ENCODE data around the gene AGBL5.

The AGBL5 gene, protein sequence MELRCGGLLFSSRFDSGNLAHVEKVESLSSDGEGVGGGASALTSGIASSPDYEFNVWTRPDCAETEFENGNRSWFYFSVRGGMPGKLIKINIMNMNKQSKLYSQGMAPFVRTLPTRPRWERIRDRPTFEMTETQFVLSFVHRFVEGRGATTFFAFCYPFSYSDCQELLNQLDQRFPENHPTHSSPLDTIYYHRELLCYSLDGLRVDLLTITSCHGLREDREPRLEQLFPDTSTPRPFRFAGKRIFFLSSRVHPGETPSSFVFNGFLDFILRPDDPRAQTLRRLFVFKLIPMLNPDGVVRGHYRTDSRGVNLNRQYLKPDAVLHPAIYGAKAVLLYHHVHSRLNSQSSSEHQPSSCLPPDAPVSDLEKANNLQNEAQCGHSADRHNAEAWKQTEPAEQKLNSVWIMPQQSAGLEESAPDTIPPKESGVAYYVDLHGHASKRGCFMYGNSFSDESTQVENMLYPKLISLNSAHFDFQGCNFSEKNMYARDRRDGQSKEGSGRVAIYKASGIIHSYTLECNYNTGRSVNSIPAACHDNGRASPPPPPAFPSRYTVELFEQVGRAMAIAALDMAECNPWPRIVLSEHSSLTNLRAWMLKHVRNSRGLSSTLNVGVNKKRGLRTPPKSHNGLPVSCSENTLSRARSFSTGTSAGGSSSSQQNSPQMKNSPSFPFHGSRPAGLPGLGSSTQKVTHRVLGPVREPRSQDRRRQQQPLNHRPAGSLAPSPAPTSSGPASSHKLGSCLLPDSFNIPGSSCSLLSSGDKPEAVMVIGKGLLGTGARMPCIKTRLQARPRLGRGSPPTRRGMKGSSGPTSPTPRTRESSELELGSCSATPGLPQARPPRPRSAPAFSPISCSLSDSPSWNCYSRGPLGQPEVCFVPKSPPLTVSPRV

DNA sequence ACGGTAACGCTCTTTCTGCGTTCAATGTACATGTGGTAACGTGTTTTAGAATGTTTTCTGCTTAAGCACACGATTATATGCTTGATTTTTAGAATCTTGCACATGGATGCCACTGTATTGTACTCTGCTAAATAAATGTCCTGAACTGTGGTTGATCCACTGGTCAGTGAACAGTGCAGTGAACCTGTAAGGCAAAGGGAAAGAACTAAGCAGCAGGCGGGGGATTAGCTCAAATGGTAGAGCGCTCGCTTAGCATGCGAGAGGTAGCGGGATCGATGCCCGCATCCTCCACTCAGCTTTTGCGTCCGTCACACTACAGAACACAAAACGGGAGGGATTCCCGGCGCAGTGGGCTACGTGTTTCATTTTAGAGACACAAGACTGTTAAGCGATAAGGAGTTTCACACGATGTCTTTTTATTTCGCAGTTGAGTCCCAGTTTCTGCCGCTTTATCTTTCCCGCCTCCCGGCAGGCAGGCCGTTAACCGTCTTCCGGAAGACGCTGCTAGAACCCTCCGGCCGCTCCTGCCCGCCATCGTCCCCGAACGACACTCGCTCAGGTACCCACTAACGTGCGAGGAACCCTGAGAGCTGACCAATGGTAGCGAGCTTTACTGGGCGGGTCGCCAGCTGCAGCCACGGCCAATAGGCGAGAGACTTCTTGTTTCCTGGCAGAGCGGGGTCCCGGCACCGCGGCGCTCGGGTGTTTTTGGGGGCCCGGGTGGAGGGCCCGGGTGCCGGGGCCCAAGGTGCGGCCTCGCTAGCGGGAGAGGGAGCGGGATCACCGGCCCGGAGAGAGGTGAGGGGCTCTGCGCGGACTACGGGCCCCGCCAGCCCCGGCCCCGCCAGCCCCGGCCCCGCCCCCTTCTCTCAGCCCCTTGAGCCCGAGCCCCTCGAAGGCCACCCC is at the start of gene AGBL5:
Gene AGBL5, plus strand, starts transcription at position 673 of the 906 bp plus-strand sequence. CDS start 1,291 bp downstream, outside the sequence.
- DNase-seq (ENCODE audit: low spot score), result peak; percentile 98

DNA sequence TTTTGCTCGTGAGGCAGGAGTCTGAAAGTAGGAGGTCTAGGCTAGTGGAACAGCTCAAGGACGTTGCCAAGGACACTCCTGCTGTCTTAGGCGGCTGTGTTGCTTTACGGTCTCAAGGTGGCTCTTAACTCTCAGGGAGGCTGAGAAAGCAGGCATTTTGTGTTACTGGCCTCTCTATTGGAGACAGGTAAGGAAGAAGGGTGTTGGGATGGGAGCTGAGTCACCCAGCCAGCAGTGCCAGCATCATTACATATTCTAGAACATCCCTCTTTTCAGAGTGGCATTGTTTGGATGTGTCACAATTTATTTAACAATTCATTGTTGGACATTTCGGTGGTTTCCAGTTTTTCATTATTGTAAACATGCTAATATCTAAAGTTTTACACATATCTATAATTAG is 49.5 kb upstream of the AGBL5 start:
- DNase-seq (ENCODE audit: low spot score), result no peak

DNA sequence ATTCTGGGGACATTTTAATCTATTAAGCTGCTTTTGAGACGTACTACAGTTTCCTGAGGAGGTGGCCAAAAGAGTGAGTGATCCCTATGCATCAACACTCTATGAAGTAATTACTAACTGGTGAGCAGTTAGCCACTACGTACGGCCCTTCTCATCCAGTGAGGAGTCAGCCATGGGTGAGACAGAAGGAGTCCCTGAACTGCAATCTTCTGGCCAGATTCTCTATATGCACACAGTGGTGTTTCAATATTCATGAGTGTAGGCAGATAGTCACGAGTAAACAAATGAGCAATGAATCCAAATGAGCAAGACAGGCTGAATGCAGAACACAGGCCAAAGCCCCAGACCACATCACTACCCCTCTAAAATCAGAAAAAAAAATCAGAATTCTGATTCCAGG is 48.5 kb upstream of the AGBL5 start:
- DNase-seq (ENCODE audit: low spot score), result no peak

DNA sequence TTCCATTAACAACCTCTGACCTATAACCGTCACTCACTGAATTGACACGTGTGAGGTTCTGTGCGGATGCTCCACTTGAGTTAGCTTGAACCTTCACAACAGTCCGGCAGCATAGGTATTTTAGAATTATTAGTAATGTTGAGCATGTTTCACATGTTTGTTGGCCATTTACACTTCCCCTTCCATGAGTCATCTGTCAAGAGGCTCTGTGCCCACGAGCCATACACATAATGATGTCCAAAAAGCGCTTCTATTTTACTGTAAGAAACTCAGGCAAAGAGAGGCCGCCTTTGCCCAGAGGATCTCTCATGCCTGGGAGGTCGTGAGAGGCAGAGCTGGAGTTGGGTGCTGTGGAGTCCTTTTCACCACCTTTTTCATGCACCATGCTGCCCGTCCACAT is 47.6 kb upstream of the AGBL5 start:
- DNase-seq (ENCODE audit: low spot score), result no peak

DNA sequence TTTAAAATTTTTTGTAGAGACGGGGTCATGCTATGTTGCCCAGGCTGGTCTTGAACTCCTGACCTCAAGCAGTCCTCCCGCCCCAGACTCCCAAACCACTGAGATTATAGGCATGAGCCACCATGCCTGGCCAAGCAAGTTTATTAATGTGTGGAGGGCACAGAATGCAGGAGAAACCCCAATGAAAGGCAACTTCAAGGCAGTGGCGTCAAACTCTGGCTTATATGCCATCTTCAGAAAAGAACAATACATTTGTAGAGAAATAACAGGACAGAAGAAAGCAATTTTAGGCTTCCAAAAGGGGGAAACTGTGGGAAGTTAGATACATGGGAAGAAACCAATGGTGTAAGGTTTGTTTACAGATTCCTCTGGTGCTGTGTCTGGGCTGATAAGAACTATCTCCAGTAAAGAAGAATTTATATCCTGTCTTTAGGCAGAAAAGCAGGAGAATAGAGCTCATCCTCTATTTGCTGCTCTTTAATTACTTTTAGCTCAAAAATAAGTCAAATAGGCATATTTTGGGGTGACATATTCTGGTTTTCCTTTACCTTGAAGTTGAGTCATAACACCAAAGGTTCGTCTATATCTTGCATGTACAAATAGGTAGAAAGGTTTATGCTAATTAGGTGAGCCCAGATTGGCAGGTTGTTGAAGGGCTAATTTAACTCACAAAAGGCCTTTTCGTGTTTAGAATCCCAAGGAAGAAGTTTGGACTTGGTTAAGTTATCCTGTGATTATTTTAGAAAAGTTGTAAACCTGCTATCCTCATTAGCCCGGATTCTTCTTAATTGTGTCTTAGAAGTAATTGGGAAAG is 44.7 kb upstream of the AGBL5 start:
- DNase-seq (ENCODE audit: low spot score), result no peak

DNA sequence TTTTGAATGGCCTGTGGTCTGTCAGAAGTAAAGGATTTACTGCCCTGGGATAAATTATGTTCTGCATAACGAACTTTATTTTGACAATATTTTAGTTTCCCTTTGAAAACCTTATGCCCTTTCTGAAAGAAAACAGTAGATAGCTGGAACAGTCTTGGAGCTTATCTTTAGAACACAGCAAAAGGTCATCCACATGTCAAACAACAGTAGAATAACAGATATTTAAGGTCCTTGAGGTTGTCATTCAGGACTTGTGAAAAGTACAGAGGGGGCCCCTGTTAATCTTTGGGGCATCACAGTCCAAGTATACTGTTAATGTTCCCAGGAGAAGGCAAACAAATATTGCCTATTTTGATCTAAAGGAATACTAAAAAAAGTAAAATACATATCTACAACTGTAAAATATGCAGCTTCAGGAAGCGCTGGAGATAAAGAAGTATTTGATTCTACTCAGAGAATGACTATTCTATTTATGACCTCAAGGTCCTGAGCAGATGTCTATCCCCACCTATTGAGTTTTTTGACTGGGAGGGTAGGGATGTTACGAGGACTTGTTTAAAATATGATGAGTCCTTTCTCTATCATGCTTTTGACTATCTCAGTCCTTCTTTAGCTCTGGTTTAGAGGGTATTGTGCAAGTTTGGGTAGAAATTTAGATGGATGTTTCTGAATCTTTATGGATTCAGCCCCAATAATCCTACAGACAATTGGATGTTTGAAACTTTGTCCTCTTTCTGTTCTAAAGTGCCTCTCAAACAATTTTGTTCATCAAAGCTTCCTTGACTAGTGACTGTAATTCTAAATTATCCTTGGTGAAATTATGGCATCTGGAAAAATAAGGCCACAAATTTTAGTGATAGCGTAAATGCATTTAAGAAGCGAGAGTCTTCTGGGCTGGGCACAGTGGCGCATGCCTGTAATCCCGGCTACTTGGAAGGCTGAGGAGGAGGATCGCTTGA is 43.8 kb upstream of the AGBL5 start:
- no peak for DNase-seq (ENCODE audit: low spot score)

DNA sequence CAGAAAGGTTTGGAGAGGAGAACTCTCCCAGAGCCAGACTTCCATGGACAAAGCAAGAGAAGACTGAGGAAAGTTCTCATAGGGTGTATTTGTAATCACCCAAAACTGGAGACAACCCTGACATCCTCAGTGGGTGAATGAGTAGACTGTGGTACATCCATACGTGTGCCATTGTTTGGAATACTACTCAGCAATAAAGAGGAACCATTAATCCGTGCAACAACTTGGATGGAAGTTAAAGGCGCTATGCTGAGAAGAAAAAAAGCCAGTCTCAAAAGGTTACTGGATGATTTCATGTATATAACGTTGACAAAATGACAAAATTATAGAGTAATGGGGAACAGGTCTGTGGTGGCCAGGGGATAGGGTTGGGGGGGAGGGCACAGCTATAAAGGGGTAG is 42.8 kb upstream of the AGBL5 start:
- no peak for DNase-seq (ENCODE audit: low spot score)

DNA sequence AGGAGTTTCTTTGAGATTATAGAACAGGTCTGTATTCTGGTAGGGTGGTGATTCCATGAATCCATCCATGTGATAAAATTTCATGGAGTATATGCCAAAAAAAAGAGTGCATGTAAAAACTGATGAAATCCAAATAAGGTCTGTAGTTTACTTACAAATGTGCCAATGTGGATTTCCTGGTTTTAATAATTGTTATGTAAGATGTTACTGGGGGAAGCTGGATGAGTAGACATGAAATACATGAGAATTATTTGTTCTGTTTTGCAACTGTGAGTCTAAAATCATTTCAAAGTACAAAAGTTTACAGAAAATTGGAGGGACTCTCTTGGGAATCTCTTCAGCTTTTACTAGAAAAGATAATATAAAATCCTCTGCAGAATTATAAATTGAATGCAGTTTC is 42.4 kb upstream of the AGBL5 start:
- DNase-seq (ENCODE audit: low spot score), result no peak

DNA sequence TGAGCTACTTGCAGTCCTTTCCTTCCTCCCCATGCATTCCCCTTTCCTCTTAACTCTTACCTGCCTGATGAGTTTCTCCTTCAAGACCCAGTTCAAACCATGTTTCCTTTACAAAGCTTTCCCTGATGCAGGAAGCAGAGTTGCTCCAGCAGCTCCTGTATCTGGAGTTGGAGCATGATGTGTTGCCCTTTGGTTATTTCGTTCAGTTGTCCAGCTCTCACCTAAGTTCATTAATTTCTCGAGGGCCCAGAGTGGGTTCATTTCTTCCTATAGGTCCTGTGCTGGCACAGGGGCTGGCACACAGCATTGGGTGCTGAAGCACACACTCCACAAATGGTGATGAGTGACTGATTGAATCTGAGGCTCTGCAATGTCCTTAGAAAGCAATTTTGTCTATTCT is 41.8 kb upstream of the AGBL5 start:
- DNase-seq (ENCODE audit: low spot score), result no peak

DNA sequence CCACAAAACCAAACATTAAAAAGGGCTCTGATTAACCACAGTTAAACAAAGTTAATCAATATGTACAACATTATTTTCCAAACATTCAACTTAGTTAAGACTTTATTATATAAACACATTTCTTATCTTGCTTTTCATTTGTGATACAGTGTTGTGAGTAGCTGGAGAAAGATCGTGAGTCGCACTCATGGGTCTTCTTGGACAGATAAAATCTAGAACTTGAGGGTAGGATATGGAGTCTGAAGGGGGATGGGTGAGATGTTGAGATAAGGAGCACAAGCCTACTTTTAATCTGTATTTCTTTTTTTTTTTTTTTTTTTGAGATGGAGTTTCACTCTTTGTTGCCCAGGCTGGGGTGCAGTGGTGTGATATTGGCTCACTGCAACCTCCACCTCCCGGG is 41.3 kb upstream of the AGBL5 start:
- no peak for DNase-seq (ENCODE audit: low spot score)

DNA sequence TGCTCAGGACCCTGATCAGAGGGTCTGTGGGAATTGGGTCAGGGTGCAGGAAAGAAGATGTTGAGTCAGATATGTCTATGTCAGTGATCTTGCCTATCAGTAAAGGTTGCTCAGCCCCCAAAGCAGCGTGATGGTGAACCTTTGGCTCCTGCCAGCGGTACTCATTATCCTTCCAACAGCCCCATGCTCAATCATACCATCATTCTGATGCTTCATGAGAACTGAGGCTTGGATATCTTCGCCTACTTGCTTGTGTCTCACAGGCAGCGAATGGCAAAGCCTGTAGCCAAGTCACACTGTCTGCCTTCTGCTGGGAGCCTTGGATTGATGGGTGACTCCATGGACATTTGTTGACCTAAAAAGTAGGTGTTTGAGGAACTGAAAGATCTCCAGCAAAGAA is 37.7 kb upstream of the AGBL5 start:
- no peak for DNase-seq (ENCODE audit: low spot score)

DNA sequence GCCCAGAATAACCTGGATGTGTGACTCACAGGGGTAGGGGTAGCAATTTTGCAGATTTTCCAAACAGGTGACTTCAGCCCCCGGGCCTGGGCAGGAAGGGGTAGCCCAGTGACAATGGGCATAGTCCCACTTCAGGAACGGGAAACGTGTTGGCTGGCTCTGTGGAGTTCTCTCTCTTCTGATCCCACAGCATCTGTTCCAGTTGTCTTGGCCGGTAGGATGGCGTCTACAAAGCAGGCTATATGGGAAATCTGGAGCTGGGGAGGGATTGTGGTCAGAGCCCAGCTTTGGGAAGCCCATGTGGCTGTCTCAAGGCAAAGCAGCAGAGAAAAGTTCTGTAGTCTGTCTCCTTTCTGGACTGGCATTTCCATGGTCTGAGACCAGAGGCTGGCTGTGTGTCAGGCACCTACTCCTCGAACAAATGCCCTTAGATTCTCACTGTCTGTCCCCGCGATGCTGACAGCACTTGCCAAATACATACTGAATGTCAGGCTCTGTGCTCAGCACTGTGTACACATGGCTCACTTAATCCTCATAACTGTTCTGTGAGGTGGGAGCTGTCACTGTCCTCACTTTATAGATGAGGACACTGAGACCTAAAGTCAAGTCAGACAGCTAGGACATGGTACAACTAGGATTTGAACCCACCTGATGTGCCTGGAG is 36.6 kb upstream of the AGBL5 start:
- DNase-seq (ENCODE audit: low spot score), result no peak

DNA sequence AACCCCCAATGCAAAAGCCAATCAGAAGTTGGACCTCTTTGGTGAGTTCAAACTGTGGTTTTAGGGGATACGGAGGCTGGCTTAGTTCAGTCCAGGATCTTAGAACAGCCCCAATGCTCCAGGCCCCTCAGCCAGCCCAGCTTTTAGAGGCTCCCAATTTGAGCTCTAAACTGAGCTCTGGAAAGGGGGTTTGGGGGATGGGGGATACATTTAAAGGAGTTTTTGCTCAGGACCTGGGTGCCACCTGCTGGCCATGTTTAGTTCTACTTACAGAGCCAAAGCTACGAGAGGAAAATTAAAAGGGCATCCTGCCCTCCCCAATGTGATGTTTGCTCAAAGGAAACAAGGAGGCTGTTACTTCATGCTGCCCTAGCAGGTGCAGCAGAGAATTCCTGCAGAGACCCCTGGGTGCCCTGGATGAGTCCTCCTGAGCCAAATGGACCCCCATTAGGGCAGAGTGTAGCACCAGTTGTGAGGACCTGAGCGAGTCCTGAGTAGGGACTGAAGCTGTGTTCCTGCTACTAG is 34.6 kb upstream of the AGBL5 start:
- DNase-seq (ENCODE audit: low spot score), result peak; percentile 48

DNA sequence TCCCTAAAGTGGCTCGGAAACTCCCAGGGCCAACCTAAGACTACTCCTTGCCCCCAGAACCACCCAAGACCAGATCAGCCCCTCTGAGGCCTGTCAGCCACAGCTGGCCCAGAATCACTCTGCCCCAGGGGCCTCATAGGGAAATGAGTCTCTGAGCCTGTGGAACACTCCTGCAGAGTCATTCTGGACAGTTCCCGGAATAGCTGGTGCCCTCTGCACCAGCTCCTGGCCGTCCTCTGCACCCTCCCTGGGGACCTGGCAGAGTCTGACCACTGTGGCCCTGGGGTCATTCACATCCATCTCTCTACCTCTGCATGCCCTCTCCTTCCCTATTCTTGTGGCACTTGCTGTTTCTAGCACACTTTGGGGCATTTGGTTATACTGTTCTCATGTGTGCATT is 33.3 kb upstream of the AGBL5 start:
- no peak for DNase-seq (ENCODE audit: low spot score)

DNA sequence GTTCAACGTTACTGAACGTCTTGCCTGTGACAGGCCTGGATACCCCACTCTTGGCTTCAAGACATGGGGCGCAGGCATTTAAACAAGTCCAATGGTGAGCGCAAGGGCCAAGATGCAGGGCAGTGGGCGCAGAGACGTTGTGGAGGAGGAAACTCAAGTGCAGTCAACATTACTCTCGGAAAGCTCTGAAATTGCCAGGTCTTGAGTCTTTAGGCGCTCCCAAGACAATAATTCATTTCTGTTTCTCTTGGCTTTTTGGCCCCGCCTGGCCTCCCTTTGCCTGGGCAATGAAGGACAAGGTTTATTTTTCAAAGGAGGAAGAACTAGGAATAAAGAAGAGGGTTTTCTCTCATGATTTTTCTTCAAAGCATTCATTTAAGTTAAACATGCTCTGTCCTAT is 32.0 kb upstream of the AGBL5 start:
- no peak for DNase-seq (ENCODE audit: low spot score)

DNA sequence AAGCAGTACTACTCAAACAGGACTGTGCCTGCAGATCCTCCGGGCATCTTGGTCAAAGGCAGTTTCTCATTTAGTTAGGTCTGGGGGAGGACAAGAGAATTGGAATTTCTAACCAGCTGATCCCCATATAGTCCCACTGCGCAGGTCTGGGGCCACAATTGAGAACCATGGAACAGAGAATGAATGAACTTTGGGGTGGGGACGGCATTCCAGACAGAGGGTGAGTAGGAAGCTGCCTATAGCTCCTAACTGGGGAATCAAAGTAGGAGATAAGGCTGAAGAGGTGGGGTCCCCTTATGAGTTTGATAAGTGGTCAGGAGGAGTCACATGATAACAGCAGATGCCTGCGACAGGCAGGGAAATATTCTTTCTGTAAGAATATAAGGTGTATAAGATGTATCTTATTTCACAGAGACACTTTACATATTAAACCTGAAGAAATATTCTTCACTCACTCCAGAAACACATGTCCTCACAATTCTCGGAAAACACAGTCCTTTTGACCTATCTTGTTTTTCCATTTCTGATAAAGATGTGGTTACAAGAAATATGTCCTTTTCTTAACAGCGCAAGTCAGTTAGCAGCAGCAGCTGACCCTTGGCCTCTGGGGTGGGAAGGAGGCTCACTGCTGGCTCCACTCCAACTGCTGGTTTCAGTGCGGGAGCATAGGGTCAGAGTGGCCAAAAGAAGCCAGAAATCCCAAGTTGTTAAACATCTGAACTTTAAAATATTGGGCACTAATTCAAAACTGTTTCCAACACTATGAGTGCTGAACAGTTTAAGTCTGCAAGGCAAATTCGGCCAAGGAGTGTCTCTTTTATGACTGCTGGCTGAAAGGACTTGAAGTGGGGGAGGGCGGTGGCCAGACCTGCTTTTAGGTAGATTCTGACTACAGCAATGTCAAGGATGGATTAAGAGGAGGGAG is 31.3 kb upstream of the AGBL5 start:
- no peak for DNase-seq (ENCODE audit: low spot score)

DNA sequence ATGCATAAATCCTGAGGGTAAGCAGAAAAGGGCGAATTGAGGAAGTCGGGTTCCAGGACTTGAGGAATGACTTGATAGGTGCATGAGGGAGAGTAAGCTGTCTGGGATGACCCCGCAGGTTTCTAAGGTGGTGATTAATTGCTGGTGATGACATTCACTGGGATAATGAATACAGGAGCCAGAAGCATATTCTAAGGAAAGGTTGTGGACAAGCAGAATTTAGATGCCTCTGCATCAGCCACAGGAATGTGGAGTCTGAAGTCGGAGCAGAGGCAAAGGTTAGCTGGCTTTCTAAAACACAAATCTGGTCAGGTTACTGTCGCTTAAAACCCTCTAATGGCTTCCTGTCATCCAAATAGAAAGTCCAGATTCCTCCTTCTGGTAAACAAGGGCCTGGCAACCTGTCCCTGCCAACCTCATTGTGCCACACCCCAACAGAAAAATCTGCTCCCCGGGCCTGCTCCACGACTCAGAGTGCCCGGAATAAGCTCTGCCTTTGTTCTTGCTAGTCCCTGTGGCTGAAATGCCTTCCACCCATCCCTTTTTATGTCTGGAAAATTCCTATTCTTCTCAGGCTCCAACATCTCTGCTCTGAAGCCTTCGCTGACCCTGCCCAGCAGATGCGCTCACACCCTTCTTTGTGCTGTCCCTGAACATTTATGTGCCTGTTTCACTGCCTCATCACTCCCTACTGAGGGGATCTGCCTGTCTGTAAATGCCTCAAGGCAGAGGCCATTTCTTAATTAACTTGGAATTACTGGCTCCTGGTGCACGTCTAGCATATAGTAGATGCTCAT is 30.0 kb upstream of the AGBL5 start:
- DNase-seq (ENCODE audit: low spot score), result no peak

Measured in HuH-7.5 (cell line).